KMS-11 (cell line): ENCODE measurements around the gene MC2R.

Experiments used
- H2AFZ ChIP-seq: fragments of 200-600 bp; sonication (generic); 2 replicates; pipeline ENCODE4 v1.6.1; 2016; ENCODE audit warnings: antibody characterized with exemption, mixed run types, low read depth
- H3K27ac ChIP-seq: fragments of 200-600 bp; sonication (generic); 2 replicates; pipeline ENCODE4 v1.6.1; 2016; ENCODE audit warnings: mild to moderate bottlenecking, mixed run types
- H3K27me3 ChIP-seq: fragments of 200-600 bp; sonication (generic); 2 replicates; pipeline ENCODE4 v1.6.1; 2017; ENCODE audit warnings: mild to moderate bottlenecking, low read depth, mixed run types, moderate library complexity; ENCODE audit not compliant: insufficient read depth
- H3K36me3 ChIP-seq: fragments of 200-600 bp; sonication (generic); 2 replicates; pipeline ENCODE4 v1.6.1; 2017; ENCODE audit warnings: mild to moderate bottlenecking, mixed run types; ENCODE audit not compliant: insufficient read depth
- H3K4me1 ChIP-seq: fragments of 200-600 bp; sonication (generic); 2 replicates; pipeline ENCODE4 v1.6.1; 2016; ENCODE audit warnings: mild to moderate bottlenecking, low read depth, mixed run types; ENCODE audit not compliant: poor library complexity, severe bottlenecking
- H3K4me2 ChIP-seq: fragments of 200-600 bp; sonication (generic); 2 replicates; pipeline ENCODE4 v1.7.0; 2016; ENCODE audit warnings: mild to moderate bottlenecking, mixed run types
- H3K4me3 ChIP-seq: fragments of 200-600 bp; sonication (generic); IDR thresholded peaks from 2 replicates; pipeline ENCODE4 v1.6.1; 2017; ENCODE audit warnings: low read depth, low read length, mixed read lengths; ENCODE audit not compliant: insufficient read depth
- H3K79me2 ChIP-seq: fragments of 200-600 bp; sonication (generic); 2 replicates; pipeline ENCODE4 v1.6.1; 2016; ENCODE audit warnings: low read depth, mixed run types; ENCODE audit not compliant: insufficient read depth
- H3K9ac ChIP-seq: fragments of 200-600 bp; sonication (generic); 2 replicates; pipeline ENCODE4 v1.6.1; 2016; ENCODE audit warnings: mild to moderate bottlenecking, mixed run types
- H4K20me1 ChIP-seq: fragments of 200-600 bp; sonication (generic); 2 replicates; pipeline ENCODE4 v1.6.1; 2016; ENCODE audit warnings: mild to moderate bottlenecking, mixed run types; ENCODE audit not compliant: insufficient read depth
- TF ChIP-seq, protein P1 (sequence below): fragments of 200-600 bp; sonication (generic); conservative IDR thresholded peaks from 2 replicates; pipeline ENCODE4 v1.6.1; 2017; ENCODE audit warnings: low read depth, mild to moderate bottlenecking, antibody characterized with exemption, low read length, moderate library complexity, mixed read lengths

The MC2R gene

DNA sequence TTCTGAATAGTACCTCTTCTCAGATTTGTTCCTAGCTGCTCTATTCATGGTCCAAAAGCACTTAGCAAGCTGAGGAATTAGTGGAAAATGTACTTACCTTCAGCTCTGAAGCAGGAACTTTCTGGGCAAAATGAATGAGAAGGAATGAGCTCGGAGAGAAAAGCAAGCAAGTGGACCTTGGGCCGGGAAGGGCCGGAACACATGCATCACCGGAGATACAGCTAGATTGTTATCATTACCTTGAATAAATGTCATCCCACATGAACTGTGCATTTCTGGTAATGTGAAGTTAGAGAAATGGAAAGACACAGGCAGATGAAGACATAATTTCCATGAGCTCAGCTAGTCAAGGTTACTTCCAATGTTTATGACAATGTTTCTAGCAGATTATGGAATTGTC is at the start of gene MC2R:
MC2R (minus strand) TSS at position 146 of the 400 bp plus-strand sequence. CDS start 30,018 bp downstream, outside the sequence.
- Histone ChIP-seq H3K36me3 (no peaks in the 10 kb centered on the region), H3K27me3 (no peaks in the 10 kb centered on the region), H2AFZ (no peak within 1 kb of the TSS), H3K4me2 (no peak within 1 kb of the TSS), H3K9ac (no peak within 1 kb of the TSS), H3K79me2 (no peaks in the 10 kb centered on the region), H3K27ac (no peak within 1 kb of the TSS), H4K20me1 (no peaks in the 10 kb centered on the region), H3K4me3 (no peak within 1 kb of the TSS), H3K4me1 (no peaks in the 10 kb centered on the region)
- TF ChIP-seq, protein P1, sequence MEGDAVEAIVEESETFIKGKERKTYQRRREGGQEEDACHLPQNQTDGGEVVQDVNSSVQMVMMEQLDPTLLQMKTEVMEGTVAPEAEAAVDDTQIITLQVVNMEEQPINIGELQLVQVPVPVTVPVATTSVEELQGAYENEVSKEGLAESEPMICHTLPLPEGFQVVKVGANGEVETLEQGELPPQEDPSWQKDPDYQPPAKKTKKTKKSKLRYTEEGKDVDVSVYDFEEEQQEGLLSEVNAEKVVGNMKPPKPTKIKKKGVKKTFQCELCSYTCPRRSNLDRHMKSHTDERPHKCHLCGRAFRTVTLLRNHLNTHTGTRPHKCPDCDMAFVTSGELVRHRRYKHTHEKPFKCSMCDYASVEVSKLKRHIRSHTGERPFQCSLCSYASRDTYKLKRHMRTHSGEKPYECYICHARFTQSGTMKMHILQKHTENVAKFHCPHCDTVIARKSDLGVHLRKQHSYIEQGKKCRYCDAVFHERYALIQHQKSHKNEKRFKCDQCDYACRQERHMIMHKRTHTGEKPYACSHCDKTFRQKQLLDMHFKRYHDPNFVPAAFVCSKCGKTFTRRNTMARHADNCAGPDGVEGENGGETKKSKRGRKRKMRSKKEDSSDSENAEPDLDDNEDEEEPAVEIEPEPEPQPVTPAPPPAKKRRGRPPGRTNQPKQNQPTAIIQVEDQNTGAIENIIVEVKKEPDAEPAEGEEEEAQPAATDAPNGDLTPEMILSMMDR, result no peak

DNA sequence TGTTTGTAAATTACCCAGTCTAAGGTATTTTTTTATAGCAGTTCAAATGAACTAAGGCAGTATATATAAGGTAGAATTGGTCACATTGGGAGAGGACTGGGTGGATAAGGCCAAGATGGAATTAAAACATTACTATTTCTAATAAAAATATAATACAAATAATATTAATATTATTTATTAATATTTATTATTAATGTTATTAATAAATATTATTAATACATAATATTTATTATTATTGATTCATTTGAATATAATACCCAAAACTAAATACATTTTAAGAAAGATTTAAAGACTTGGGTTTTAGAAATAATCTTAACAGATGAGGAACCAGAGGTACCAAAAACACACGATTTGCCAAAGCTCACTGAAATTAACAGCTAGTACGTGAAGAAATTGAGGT is 30.5 kb upstream of the MC2R start:
- Histone ChIP-seq H4K20me1 (no peaks in the 10 kb centered on the region), H3K4me3 (no peak overlapping the region), H3K4me2 (no peak overlapping the region), H3K79me2 (no peaks in the 10 kb centered on the region), H3K27ac (no peak overlapping the region), H3K27me3 (no peaks in the 10 kb centered on the region), H3K9ac (no peak overlapping the region), H3K4me1 (no peaks in the 10 kb centered on the region), H2AFZ (no peak overlapping the region), H3K36me3 (no peaks in the 10 kb centered on the region)
- TF ChIP-seq, protein P1, result no peak

DNA sequence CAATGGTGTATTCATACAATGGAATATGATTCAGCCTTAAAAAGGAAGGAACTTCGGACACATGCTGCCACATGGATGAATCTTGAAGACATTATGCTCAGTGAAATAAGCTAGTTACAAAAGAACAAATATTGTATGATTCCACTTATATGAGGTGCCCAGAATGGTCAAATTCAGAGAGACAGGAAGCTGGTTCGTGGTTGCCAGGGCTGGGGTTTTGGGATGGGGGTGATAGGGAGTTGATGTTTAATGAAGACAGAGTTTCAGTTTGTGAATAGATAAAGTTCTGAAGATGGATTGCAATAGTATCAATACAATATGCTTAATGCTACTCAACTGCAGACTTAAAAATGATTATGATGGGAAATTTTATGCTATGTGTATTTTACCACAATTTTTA is 28.0 kb upstream of the MC2R start:
- no peak overlapping the region for H2AFZ ChIP-seq
- no peaks in the 10 kb centered on the region for H3K36me3 ChIP-seq
- H4K20me1 ChIP-seq, result no peaks in the 10 kb centered on the region
- H3K27me3 ChIP-seq, result no peaks in the 10 kb centered on the region
- no peak overlapping the region for H3K4me3 ChIP-seq
- H3K4me1 ChIP-seq, result no peaks in the 10 kb centered on the region
- H3K27ac ChIP-seq, result no peak overlapping the region
- no peak overlapping the region for H3K4me2 ChIP-seq
- H3K9ac ChIP-seq, result no peak overlapping the region
- TF ChIP-seq, protein P1, result no peak
- no peaks in the 10 kb centered on the region for H3K79me2 ChIP-seq

DNA sequence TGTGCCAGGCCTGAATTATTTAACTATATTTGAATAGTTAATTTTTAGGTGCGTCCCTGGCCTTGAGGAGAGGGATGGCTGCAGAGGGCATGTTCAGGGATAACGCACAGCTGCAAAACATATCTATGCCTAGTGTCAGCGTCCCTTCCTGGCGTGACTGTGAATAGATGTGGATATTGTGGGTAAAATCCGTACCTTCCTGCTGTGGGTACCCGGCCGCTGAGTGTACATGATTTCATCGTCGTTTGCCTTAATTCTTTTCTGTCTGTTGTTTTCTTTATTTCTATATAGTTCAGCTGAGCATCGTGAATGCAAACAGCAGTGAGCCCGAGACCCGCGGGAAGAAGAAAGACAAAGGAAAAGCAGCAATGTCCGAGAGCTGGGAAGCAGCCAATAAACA is 25.0 kb upstream of the MC2R start:
- Histone ChIP-seq H3K27ac (no peak overlapping the region), H2AFZ (no peak overlapping the region), H3K9ac (no peak overlapping the region), H3K4me3 (no peak overlapping the region), H3K4me1 (no peaks in the 10 kb centered on the region), H3K36me3 (no peaks in the 10 kb centered on the region), H3K79me2 (no peaks in the 10 kb centered on the region), H3K4me2 (no peak overlapping the region), H4K20me1 (no peaks in the 10 kb centered on the region), H3K27me3 (no peaks in the 10 kb centered on the region)
- TF ChIP-seq, protein P1, result no peak
